ENCODE data around the gene MYLIP. TPM values are rescaled to one million over a fixed set of nuclear protein-coding genes. Genes with fewer than 3 reads are reported as not detected.

Gene MYLIP
- total RNA-seq, 1 experiment from 2014 or later = 10.5 TPM

Other genes with a start within 250 kb of the MYLIP start
- 6.0 and 6.5 TPM in 2 replicates for gene GMPR, start 109.5 kb downstream of the MYLIP start, total RNA-seq (2014; rRNA removed; shearing (Covaris generic))

All from Daoy (cell line).